AG08395 (cell line): ENCODE measurements around the gene CENPL.
"Not testable (repeated sequence)": the region's sequence is repeated elsewhere in the genome, so short reads cannot be mapped to it uniquely, and the experiment has no call there.

ENCODE experiments used
- DNase-seq: peaks from one replicate; pipeline ENCODE4 v3.0.0; 2012; ENCODE audit warnings: mixed read lengths, low spot score

CENPL gene

GRCh38 chr1:173857363-173857917 is 32.8 kb upstream of the CENPL start:
- no peak for DNase-seq

- no peak for DNase-seq
These were observed 32.2 kb upstream of the CENPL start for GRCh38 chr1:173856903-173857302.

- no peak for DNase-seq
These were observed 31.3 kb upstream of the CENPL start for GRCh38 chr1:173856014-173856413.

- peak; percentile 39 for DNase-seq
These were observed 28.4 kb upstream of the CENPL start for GRCh38 chr1:173853074-173853473.

GRCh38 chr1:173852105-173852504 is 27.4 kb upstream of the CENPL start:
- DNase-seq = no peak

GRCh38 chr1:173832748-173833147 is 8.1 kb upstream of the CENPL start:
- no peak for DNase-seq

- DNase-seq = no peak
These were observed 2.9 kb upstream of the CENPL start for GRCh38 chr1:173827611-173828010.

GRCh38 chr1:173823781-173824314 is 835 bp downstream of the CENPL start:
- DNase-seq = no peak

GRCh38 chr1:173821680-173822079 is 3.0 kb downstream of the CENPL start:
- DNase-seq = no peak

GRCh38 chr1:173818459-173818858 is 6.2 kb downstream of the CENPL start:
- DNase-seq = no peak

- not testable (repeated sequence) for DNase-seq
These were observed 11.0 kb downstream of the CENPL start for GRCh38 chr1:173813654-173814053.

- DNase-seq = no peak
These were observed 21.7 kb downstream of the CENPL start for GRCh38 chr1:173802961-173803360.

- DNase-seq = not testable (repeated sequence)
These were observed 24.7 kb downstream of the CENPL start for GRCh38 chr1:173799995-173800394.

- peak; percentile 7 for DNase-seq
These were observed 26.6 kb downstream of the CENPL start for GRCh38 chr1:173798078-173798477.

GRCh38 chr1:173789841-173790240 is 34.8 kb downstream of the CENPL start:
- no peak for DNase-seq

- DNase-seq = no peak
These were observed 39.7 kb downstream of the CENPL start for GRCh38 chr1:173784997-173785396.

- no peak for DNase-seq
These were observed 44.7 kb downstream of the CENPL start for GRCh38 chr1:173779936-173780335.

- DNase-seq = no peak
These were observed 49.0 kb downstream of the CENPL start for GRCh38 chr1:173775578-173776226.

- no peak for DNase-seq
These were observed 53.1 kb downstream of the CENPL start for GRCh38 chr1:173771560-173771959.

GRCh38 chr1:173770330-173770729 is 54.4 kb downstream of the CENPL start:
- DNase-seq = not testable (repeated sequence)

GRCh38 chr1:173768827-173769226 is 55.9 kb downstream of the CENPL start:
- no peak for DNase-seq

- DNase-seq = no peak
These were observed 56.5 kb downstream of the CENPL start for GRCh38 chr1:173768206-173768605.

GRCh38 chr1:173764331-173764730 is 60.4 kb downstream of the CENPL start:
- DNase-seq = not testable (repeated sequence)

GRCh38 chr1:173758980-173759379 is 65.7 kb downstream of the CENPL start:
- DNase-seq = no peak
